HL-60 (cell line): Measurements from ENCODE around the gene ARHGEF4.

Experiments used
- CTCF ChIP-seq: IDR thresholded peaks from one replicate; pipeline ENCODE4 v1.5.1; 2011; ENCODE audit warnings: low read length, control low read depth, inconsistent platforms; ENCODE audit not compliant: insufficient read depth
- GABPA ChIP-seq: IDR thresholded peaks from 2 replicates; pipeline ENCODE4 v1.6.1; 2012; ENCODE audit warnings: low read depth
- POLR2AphosphoS5 ChIP-seq: IDR thresholded peaks from 2 replicates; pipeline ENCODE4 v1.6.1; 2012; ENCODE audit warnings: low read depth
- REST ChIP-seq: IDR thresholded peaks from 2 replicates; pipeline ENCODE4 v1.6.1; 2012; ENCODE audit warnings: low read depth; ENCODE audit not compliant: insufficient replicate concordance

- no peak for TF ChIP-seq CTCF
- no peak for TF ChIP-seq REST
- no peak for TF ChIP-seq GABPA
- no peak for TF ChIP-seq POLR2AphosphoS5
These were observed 10.3 kb upstream of the ARHGEF4 start for GRCh38 chr2:130826419-130826818.
